GM12878 (cell line): ENCODE data around the gene PMM2. TPM values are rescaled to one million over a fixed set of nuclear protein-coding genes. Genes with fewer than 3 reads are reported as not detected.

Source experiments
- ATAC-seq: fragments of 200-7000 bp; cut with Tn5 transposase; 3 replicates; pipeline ENCODE4 v1.9.1; 2020; ENCODE audit warnings: mild to moderate bottlenecking, moderate library complexity
- BruUV-seq: library from RNA; stranded (reverse); fragments of 400-500 nt; replicated peaks from 2 replicates; lab custom pipeline; 2021; lab: Mats Ljungman, UMichigan
- CTCF ChIA-PET: fragments of 300-600 bp; sonication (Branson Sonifier 250); formaldehyde crosslinking; extraction: SDS; loops from one replicate; lab custom pipeline; 2021; ENCODE audit warnings: inconsistent platforms; lab: Yijun Ruan, JAX
- POLR2A ChIA-PET: fragments of 350-600 bp; formaldehyde crosslinking; extraction: SDS; loops from one replicate; lab custom pipeline; 2021; ENCODE audit warnings: inconsistent platforms; lab: Charles Lee
- RAD21 ChIA-PET: fragments of 300-600 bp; sonication (Branson Sonifier 250); formaldehyde crosslinking; loops from one replicate; lab custom pipeline; 2023; ENCODE audit warnings: antibody characterized with exemption; ENCODE audit not compliant: unreplicated experiment; lab: Charles Lee
- SMC1A ChIA-PET: fragments of 300-600 bp; sonication (Branson Sonifier 250); formaldehyde crosslinking; loops from one replicate; lab custom pipeline; 2023; ENCODE audit not compliant: unreplicated experiment, uncharacterized antibody; lab: Charles Lee
- DNase-seq: peaks from one replicate; pipeline ENCODE4 v3.0.0-alpha.2; 2011; ENCODE audit warnings: low read depth, low spot score
- FAIRE-seq: peaks from 3 replicates; lab custom pipeline; 2011; peaks lifted over from hg19 to GRCh38; lab: Jason Lieb, UNC
- H2AFZ ChIP-seq: 2 replicates; pipeline ENCODE4 v1.6.0; 2011; ENCODE audit warnings: low read depth, low read length, control low read depth; ENCODE audit not compliant: control insufficient read depth
- H3K27ac ChIP-seq: 2 replicates; pipeline ENCODE4 v1.5.1; 2011; ENCODE audit warnings: control low read depth; ENCODE audit not compliant: control insufficient read depth, insufficient read depth
- H3K27me3 ChIP-seq, 2 experiments: replicated peaks in 1 of 2; 2 replicates each; pipeline versions ENCODE4 v1.6.0 to v1.6.1; 2011; ENCODE audit warnings: low read length in 1 of 2; ENCODE audit not compliant: control insufficient read depth in 2 of 2, insufficient read depth in 2 of 2
- H3K36me3 ChIP-seq, 2 experiments: 2 replicates each; pipeline ENCODE4 v1.5.1; 2011; ENCODE audit warnings: low read length in 1 of 2; ENCODE audit not compliant: control insufficient read depth in 2 of 2, insufficient read depth in 2 of 2
- H3K4me1 ChIP-seq: 2 replicates; pipeline ENCODE4 v1.6.1; 2011; ENCODE audit warnings: mild to moderate bottlenecking, low read length, moderate library complexity, mixed read lengths; ENCODE audit not compliant: control insufficient read depth, insufficient read depth
- H3K4me2 ChIP-seq: 2 replicates; pipeline ENCODE4 v1.6.0; 2011; ENCODE audit warnings: control low read depth; ENCODE audit not compliant: control insufficient read depth, insufficient read depth
- H3K4me3 ChIP-seq: fragments of 200-600 bp; sonication (generic); 2 replicates; pipeline ENCODE4 v1.5.1; 2016
- H3K79me2 ChIP-seq: 2 replicates; pipeline ENCODE4 v1.6.0; 2011; ENCODE audit warnings: low read length; ENCODE audit not compliant: control insufficient read depth, insufficient read depth
- H3K9ac ChIP-seq: 2 replicates; pipeline ENCODE4 v1.8.0; 2011; ENCODE audit warnings: low read length, control low read depth, mixed read lengths; ENCODE audit not compliant: control insufficient read depth, insufficient read depth
- H3K9me3 ChIP-seq: replicated peaks from 3 replicates; pipeline ENCODE4 v1.5.1; 2011; ENCODE audit warnings: mild to moderate bottlenecking, low read length; ENCODE audit not compliant: control insufficient read depth, insufficient read depth
- H4K20me1 ChIP-seq: 2 replicates; pipeline ENCODE4 v1.6.0; 2011; ENCODE audit not compliant: control insufficient read depth, insufficient read depth
- CBX5 ChIP-seq: sonication (generic); IDR thresholded peaks from 2 replicates; pipeline ENCODE4 v1.6.1; 2016; ENCODE audit warnings: low read depth, moderate library complexity, mild to moderate bottlenecking, inconsistent platforms
- CHD2 ChIP-seq: IDR thresholded peaks from 2 replicates; pipeline ENCODE4 v1.6.1; 2011; ENCODE audit warnings: low read depth, low read length, improper control_type of control experiment, borderline replicate concordance
- E2F8 ChIP-seq: fragments of 450-650 bp; IDR thresholded peaks from 2 replicates; pipeline ENCODE4 v1.6.1; 2018; ENCODE audit warnings: mild to moderate bottlenecking, low read depth, moderate library complexity; ENCODE audit not compliant: partially characterized antibody
- GABPA ChIP-seq: IDR thresholded peaks from 2 replicates; pipeline ENCODE4 v1.6.1; 2014; ENCODE audit warnings: antibody characterized with exemption, low read depth, mild to moderate bottlenecking, inconsistent platforms
- HDGF ChIP-seq: fragments of 450-650 bp; IDR thresholded peaks from 2 replicates; pipeline ENCODE4 v1.6.1; 2016; ENCODE audit warnings: antibody characterized with exemption
- MYC ChIP-seq: IDR thresholded peaks from 2 replicates; pipeline ENCODE4 v1.6.1; 2011; ENCODE audit warnings: mild to moderate bottlenecking, low read length, moderate library complexity, inconsistent platforms; ENCODE audit not compliant: insufficient read depth, insufficient replicate concordance, insufficient read length, severe bottlenecking
- POLR2AphosphoS5 ChIP-seq: IDR thresholded peaks from 2 replicates; pipeline ENCODE4 v1.6.1; 2011; ENCODE audit warnings: mild to moderate bottlenecking, low read length, inconsistent platforms
- RCOR1 ChIP-seq: conservative IDR thresholded peaks from 2 replicates; pipeline ENCODE4 v1.6.1; 2012; ENCODE audit warnings: low read depth, low read length, improper control_type of control experiment
- RELB ChIP-seq: fragments of 450-650 bp; IDR thresholded peaks from 2 replicates; pipeline ENCODE4 v1.6.1; 2017; ENCODE audit warnings: low read depth, mild to moderate bottlenecking, moderate library complexity
- SPI1 ChIP-seq: IDR thresholded peaks from 2 replicates; pipeline ENCODE4 v1.6.1; 2011; ENCODE audit warnings: low read depth, mild to moderate bottlenecking, low read length, moderate library complexity, borderline replicate concordance; ENCODE audit not compliant: insufficient read depth
- TAF1 ChIP-seq: IDR thresholded peaks from 2 replicates; pipeline ENCODE4 v1.6.1; 2011; ENCODE audit warnings: mild to moderate bottlenecking, low read depth, low read length, borderline replicate concordance
- ZBED1 ChIP-seq: IDR thresholded peaks from 2 replicates; pipeline ENCODE4 v1.6.1; 2016; ENCODE audit warnings: borderline replicate concordance
- WGBS: methylation state at CpG from one replicate; pipeline ENCODE4 v1.1.6; 2016; ENCODE audit warnings: low lambda C conversion rate; ENCODE audit not compliant: insufficient replicate concordance, insufficient coverage; ENCODE audit errors: missing lambda C conversion rate; 5-methylcytosine and 5-hydroxymethylcytosine counted together
- in situ Hi-C: fragments of 300-500 bp; cut with MboI; formaldehyde crosslinking; loops from 9 replicates; pipeline ENCODE4 v1.14.3; 2018; ENCODE audit warnings: mixed read lengths
- intact Hi-C: fragments of 100-400 bp; cut with micrococcal nuclease; formaldehyde crosslinking; loops from one replicate; pipeline ENCODE4 v1.14.2; 2022; ENCODE audit not compliant: unreplicated experiment
- polyA plus RNA-seq, 11 experiments: library from polyadenylated mRNA; depleted of rRNA in 4 of 11; unstranded in 6 of 11; stranded (reverse) in 5 of 11; fragments of >200 nt; fragmentation: Nextera tagmentation in 4 of 11; fragmentation: Illumina TruSeq in 1 of 11; extraction: Ambion mirVana in 4 of 11; extraction: Trizol in 1 of 11; gene quantifications; 1 replicate in 1 of 11; 2 replicates in 10 of 11; pipeline versions ENCODE4 v1.2.1 to v1.2.3, GENCODE V29; 2011 to 2016; ENCODE audit warnings: inconsistent platforms in 2 of 11, missing spikeins in 2 of 11, low read depth in 1 of 11
- total RNA-seq, 4 experiments: library from RNA; depleted of rRNA in 3 of 4; stranded (reverse); fragments of >200 nt in 3 of 4; fragmentation: Illumina TruSeq in 1 of 4; extraction: Trizol in 1 of 4; gene quantifications; 2 replicates each; pipeline versions ENCODE4 v1.2.1 to v1.2.3, GENCODE V29; 2013 to 2021

PMM2 gene
- total and polyA plus RNA-seq, 10 of the 15 experiments (the other 5 are each of a cell fraction or from before 2014, with no cell fraction given): 22.6 to 69.4 (median 52.3) TPM

- no peaks in the 10 kb centered on the region for H3K9me3 ChIP-seq
- H3K4me3 ChIP-seq: no peak overlapping the region
- peak overlapping the region; percentile 66 for H3K27ac ChIP-seq
- DNase-seq: peak; percentile 57
- peak; percentile 88 for ATAC-seq
- peaks cover 3% of the 10 kb centered on the region; the same call in 1 of the 2 replicates for H4K20me1 ChIP-seq
- H3K4me1 ChIP-seq: peaks cover 18% of the 10 kb centered on the region
- no peaks in the 10 kb centered on the region for H3K27me3 ChIP-seq
- in situ Hi-C loops: no loop called here
- WGBS: 2% methylated on average over 10 of the region's 10 CpGs
- H3K9ac ChIP-seq: 0 out of 2 replicates have a peak overlapping the region, but pooled peaks have one; percentile 5
- no peaks in the 10 kb centered on the region; the same call in 1 of the 2 replicates for H3K79me2 ChIP-seq
- intact Hi-C loops: no loop called here
- H2AFZ ChIP-seq: no peak overlapping the region
- ChIA-PET CTCF (interaction anchor here (0.6 to 4.1 kb wide), 10 partner anchors 8 to 118 kb away, joined by 3 to 22 read pairs (median 4); partner anchors contain the start of genes CARHSP1 and LITAFD), POLR2A (interaction anchor here (1.2 to 1.6 kb wide), 3 partner anchors 10 to 61 kb away, joined by 3 to 7 read pairs (median 4); partner anchors contain the start of gene CARHSP1), RAD21 (interaction anchor here (0.8 to 1.8 kb wide), 6 partner anchors 8 to 190 kb away, joined by 3 to 6 read pairs (median 3); partner anchors contain the start of genes CARHSP1, PMM2 and TMEM186), SMC1A (interaction anchor here (1.0 to 2.6 kb wide), 6 partner anchors 8 to 21 kb away, joined by 3 to 10 read pairs (median 6); partner anchors contain the start of genes PMM2 and TMEM186)
- BruUV-seq: TSS peak; percentile 53
- FAIRE-seq: peak; percentile 85
- peak overlapping the region; percentile 28 for H3K4me2 ChIP-seq
- peaks cover 15 to 48% of the 10 kb centered on the region in 2 experiments for H3K36me3 ChIP-seq
- TF ChIP-seq SPI1: peak; percentile 44; the same call in 1 of the 2 replicates
- TF ChIP-seq HDGF: 0 out of 2 replicates have a peak, but pooled peaks have one; percentile 33
- TF ChIP-seq E2F8: no peak
- TF ChIP-seq TAF1: no peak
- peak; percentile 49; the same call in 1 of the 2 replicates for TF ChIP-seq POLR2AphosphoS5
- TF ChIP-seq RCOR1: 0 out of 2 replicates have a peak, but pooled peaks have one; percentile 53
- TF ChIP-seq MYC: no peak
- TF ChIP-seq CBX5: no peak
- TF ChIP-seq GABPA: no peak
- TF ChIP-seq CHD2: 0 out of 2 replicates have a peak, but pooled peaks have one; percentile 12
- peak; percentile 57; the same call in 1 of the 2 replicates for TF ChIP-seq RELB
- no peak for TF ChIP-seq ZBED1
Measured at GRCh38 chr16:8818504-8819270, 21.0 kb downstream of the PMM2 start.
